NCI-H2171 (cell line): ENCODE measurements around the gene CFAP61.
"Not testable (repeated sequence)": the region's sequence is repeated elsewhere in the genome, so short reads cannot be mapped to it uniquely, and the experiment has no call there.

Experiments
- DNase-seq: peaks from one replicate; lab custom pipeline; 2025; lab: John Stamatoyannopoulos, UW

CFAP61 gene

GRCh38 chr20:20094410-20094809 is 42.1 kb downstream of the CFAP61 start:
- no peak for DNase-seq

DNA sequence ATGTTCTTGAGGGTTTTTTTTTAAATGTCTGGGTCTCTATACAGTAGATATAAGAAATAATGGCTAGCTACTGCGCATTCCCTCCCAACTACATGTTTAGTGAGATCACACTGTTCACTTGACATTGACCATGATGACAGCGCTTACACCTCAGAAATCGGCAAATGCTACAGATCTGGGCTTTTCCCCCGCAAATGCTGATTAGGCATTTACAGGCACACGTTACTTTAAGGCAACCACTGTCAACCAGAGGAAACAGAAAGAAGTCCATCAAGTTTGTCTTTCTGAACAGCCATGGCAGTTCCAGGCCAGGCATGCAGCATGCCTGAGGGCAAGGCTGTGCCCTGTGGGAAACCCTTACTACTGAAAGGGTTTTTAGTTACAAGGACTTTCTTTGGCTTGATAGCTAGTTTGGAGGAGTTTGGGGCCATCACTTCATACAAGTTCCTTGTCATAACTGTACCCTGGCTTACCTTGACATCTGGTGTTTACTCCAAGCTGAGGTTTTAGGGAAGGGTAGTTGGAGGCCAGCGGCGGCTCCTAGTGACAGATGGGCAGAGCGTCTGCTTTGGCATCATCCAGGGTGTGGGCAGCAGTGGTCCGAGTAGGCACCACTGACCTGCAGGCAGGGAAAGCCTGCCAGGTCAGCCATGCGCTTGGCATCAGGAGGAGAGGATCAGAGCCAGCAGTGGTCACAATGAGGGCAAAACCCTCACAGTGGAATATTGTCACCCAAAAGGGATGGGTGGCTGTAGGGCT is 43.0 kb downstream of the CFAP61 start:
- peak; percentile 32 for DNase-seq

DNA sequence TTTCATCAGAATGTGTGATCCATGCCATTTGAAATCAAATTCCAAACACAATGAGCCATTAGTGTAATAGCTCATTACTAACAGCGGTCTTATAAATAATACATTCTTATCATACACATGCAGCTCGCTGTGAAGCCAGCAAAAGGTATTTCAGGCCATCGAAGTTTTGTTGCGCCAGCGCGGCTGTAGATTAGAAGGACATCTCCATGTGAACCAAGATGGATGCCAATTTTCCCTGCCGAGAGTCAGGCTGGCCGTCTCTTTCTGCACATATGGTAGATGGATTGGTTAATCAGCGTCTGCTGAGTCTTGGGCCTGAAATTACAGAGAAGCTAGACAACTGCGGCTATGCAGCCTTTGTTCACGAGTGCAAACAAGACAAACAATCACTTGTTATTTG is 44.1 kb downstream of the CFAP61 start:
- no peak for DNase-seq

GRCh38 chr20:20100881-20101280 is 48.5 kb downstream of the CFAP61 start:
- no peak for DNase-seq

GRCh38 chr20:20102163-20102562 is 49.8 kb downstream of the CFAP61 start:
- DNase-seq, result no peak

DNA sequence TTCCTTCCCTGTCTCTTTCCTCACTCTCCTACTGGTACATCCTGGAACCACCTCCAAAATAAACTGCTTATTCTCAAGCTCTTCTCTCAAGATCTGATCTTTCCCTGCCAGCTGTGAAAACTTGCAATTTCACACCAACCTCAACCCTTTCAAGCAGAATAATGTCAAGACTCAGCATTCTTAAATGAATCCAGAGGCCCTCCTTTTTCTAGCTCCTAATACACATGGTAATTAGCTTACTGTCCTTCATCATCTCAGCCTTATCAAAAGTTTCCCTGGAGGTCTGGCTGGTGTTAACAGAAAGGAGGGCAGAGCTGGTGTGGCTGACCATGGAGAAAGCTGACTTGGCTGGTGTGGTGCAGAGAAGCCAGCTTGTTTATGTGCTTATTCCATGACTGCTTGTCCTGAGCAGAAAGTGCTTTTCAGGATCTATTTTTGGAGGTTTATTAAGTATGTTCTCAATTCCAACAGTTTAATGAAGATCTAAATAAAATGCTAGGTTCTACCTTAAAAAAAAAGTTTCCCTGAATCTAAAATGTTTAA is 50.5 kb downstream of the CFAP61 start:
- no peak for DNase-seq

- no peak for DNase-seq
Measured at GRCh38 chr20:20103486-20103885, 51.2 kb downstream of the CFAP61 start.

- DNase-seq, result not testable (repeated sequence)
Measured at GRCh38 chr20:20123187-20123586, 70.9 kb downstream of the CFAP61 start.

DNA sequence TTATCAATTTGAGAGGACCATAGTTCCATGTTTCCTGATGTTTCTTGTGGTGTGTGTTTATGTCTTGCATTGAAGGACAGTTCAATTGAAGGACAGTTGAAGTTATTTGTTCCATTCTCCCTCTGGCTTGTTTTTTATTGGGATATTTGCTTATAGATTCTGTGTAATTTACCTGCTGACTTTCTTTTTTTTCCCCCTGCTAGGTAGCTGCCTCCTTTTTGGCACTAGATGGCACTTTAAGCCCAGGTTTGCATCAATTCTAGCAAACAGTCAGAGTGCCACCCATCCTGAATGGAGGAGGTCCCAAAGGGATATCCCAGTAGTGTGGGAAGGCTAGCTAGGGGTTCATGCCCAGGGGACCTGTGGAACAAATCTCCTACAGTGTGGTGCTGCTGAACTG is 78.1 kb downstream of the CFAP61 start:
- peak; percentile 93 for DNase-seq

- DNase-seq, result no peak
Measured at GRCh38 chr20:20134941-20135575, 82.7 kb downstream of the CFAP61 start.

- no peak for DNase-seq
Measured at GRCh38 chr20:20136313-20136712, 84.0 kb downstream of the CFAP61 start.

- DNase-seq, result no peak
Measured at GRCh38 chr20:20137851-20138250, 85.5 kb downstream of the CFAP61 start.

- no peak for DNase-seq
Measured at GRCh38 chr20:20138301-20139064, 86.2 kb downstream of the CFAP61 start.

GRCh38 chr20:20139403-20139802 is 87.1 kb downstream of the CFAP61 start:
- peak; percentile 50 for DNase-seq

DNA sequence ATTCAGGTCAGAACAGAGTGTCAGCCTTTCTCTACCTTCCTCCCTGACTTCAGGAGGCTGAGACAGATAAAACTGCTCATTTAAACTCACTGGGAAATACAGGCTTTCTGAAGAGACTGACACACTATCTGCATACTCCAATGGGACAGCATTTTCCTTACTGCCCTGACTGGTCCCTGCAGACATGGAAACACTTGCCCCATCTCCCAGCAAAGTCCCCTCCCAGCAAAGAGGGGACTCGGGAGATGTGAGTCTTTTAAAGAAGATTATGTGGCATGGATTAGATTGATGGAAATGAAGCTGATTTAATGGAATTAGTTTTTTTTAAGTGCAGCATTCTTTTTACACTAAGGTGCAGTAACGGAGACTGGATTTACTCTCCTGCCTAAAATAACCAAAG is 90.8 kb downstream of the CFAP61 start:
- DNase-seq, result no peak

DNA sequence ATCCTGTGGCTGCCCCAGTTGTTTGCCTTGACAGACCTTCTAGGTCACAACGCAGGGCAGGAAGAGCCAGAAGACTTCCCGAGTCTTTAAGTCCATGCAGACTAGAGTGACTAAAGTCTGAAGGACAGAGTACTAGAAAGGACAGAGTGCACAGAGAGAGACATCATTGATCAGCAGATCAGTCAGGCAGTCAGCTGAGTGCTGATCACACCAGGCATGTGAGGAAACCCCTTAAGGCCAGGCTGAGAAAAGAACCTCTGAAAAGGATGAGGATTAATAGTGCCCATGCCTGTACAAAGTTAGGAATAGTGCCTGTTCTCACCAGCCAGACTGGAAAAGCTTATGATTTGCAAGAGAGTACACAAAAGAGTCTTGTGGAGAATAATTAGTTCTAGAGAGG is 91.3 kb downstream of the CFAP61 start:
- no peak for DNase-seq

DNA sequence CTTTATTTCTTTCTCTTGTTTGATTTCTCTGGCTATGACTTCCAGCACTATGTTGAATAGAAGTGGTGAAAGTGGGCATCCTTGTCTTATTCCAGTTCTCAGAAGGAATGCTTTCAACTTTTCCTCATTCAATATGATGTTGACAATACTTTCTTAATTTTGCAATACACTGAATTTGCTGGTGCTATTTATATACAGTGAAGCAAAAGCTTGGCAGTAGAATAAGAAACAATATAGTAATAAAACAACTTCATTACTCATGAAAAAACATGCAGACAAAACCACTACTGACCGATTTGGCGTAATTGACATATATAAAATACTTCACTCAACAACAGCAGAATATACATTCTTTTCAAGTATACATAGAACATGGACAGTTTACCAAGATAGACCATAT is 96.4 kb downstream of the CFAP61 start:
- DNase-seq, result no peak

DNA sequence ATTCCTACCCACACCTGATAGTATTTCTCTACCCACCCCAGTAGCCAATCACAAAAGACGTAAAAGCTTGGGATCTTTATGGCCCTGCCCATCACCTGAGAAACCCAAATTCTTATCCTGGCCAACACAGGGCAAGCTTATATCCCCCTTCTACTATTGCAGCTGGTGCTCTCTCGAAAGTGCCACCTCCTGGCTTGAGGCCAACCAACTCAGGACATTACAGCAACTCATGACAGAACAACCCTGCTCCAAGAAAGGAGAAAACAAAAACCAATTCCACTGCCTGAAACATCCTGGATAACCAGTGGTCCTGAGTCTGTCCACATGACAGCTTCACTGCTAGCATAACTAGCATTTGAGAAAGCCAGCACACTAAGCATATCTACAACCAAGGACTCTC is 97.9 kb downstream of the CFAP61 start:
- DNase-seq, result no peak

DNA sequence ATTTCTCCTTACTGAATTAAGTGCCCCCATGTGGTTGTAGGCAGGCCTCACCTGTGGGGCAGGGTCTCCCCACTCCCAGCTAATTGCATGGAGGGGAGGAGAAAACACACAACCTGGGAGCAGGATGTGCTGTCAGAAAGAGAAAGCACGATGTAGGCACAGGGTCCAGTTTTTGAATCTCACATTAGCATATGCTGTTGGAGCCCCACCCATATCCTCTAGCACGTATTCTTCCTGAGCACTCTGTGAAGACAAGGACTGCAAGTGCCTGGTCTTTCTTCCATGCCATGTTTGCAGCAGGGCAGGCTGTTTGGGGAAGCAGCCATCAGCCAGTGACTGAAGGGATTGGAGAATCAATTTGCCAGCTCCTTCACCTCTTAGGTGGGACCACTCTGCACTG is 108.2 kb downstream of the CFAP61 start:
- DNase-seq, result no peak

- no peak for DNase-seq
Measured at GRCh38 chr20:20161611-20162010, 109.3 kb downstream of the CFAP61 start.

DNA sequence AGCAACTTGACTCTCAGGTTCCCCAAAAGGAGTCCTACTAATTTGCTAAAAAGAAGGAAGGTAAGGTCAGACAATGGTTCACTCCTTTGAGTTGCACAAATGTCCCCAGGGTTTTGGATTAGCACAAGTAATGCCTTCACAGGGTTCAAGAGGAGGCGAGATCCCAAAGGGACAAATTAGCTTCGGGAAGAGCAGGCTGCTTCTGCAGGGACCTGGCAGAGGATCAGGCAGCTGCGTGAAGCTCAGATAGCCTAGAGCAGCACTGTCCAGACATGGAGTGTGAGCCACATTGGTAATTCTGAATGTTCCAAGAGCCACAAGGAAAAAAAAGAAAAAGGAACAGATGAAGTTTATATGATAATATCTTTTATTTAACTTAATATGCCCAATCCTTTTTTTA is 115.4 kb downstream of the CFAP61 start:
- no peak for DNase-seq

GRCh38 chr20:20173254-20173653 is 120.9 kb downstream of the CFAP61 start:
- no peak for DNase-seq
